NCI-H1417 (cell line): Measurements from ENCODE around the gene DSCAML1.
A peak's percentile ranks its signal among the peaks of the same experiment; 100 is the strongest.

Source experiments
- DNase-seq, 3 experiments: peaks; one replicate each; lab custom pipeline; 2025; lab: John Stamatoyannopoulos, UW

Gene DSCAML1

DNA sequence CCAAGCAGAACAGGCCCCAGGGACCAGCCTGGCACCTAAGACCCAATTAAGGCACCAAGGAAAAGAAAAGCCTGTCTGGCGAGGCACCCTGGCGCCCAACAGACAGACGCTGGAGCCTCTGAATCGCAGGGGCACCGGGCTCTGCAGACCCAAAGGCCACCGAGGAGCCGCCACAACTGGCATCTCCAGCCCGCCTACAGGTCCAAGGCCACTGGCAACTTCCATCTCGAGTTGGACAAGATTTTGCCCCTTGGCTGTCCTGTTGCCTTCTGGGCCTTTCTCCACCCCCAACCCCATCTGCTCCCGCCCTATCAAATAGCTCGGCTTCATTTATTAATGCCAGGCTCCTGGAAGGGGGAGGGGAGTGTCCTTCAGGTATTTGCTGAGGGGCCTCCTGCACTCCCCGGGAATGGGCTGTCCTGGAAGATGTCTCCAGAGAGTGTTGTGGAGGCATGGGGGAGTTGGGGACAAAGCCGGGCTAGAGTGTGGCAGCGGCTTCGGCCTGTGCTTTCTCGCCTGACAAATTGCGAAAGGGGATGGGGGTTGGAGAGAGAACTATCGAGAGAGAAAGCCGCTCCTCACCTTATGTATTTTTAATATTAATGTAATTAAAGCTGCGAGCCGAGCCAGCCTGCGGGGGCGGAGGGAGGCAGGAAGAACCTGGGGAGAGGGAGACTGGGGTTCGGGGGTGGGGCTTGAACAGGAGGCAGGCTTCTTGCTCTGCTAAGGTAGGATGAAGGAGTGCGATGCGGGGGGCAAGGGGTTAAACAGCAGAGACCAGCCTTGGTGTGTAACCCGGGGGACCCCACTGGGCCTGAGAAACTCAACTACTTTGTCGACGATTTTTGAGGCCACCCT, 2.0 kb downstream of the DSCAML1 start:
- no peak for DNase-seq

DNA sequence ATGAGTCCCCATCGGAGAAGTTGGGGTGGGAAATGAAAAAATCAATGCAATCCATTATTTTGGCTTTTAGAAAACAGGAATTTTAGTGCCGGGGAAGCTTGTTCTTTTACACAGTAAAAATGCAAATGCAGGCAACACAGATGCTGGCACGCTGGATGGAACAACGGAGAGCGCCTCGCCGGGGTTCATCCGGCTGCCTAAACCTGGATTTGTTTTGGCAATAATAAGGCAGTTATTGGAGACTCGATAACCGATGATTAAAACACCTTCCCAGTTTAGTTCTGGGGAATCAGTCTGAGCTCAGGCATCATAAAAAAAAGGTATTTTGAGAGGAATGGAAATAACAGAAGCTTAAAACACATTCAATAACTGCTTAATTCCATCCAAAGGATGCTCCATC, 2.9 kb downstream of the DSCAML1 start:
- DNase-seq, result no peak

DNA sequence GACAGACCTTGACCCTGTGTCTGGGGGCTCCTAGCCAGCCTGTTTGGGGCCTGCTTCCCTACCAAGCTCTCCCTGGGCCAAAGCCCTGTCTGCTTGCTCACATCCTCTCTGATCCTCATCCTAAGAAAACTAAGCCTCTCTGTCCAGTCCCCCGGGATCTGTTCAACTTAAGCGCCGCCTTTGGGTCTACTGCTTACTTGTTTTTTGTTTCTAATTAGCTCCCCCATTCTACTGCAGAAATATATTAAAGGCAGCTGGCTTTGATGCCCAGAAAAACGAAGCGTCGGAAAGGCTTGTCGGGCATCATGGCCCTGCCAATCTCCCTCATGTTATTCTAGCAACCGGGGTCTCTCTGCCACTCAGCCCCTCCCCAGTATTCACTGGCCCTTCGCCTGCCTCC, 3.4 kb downstream of the DSCAML1 start:
- DNase-seq, result no peak

GRCh38 chr11:117792992-117793391, 4.0 kb downstream of the DSCAML1 start:
- peak in 2 of 3 experiments; percentile 19 to 29 for DNase-seq

DNA sequence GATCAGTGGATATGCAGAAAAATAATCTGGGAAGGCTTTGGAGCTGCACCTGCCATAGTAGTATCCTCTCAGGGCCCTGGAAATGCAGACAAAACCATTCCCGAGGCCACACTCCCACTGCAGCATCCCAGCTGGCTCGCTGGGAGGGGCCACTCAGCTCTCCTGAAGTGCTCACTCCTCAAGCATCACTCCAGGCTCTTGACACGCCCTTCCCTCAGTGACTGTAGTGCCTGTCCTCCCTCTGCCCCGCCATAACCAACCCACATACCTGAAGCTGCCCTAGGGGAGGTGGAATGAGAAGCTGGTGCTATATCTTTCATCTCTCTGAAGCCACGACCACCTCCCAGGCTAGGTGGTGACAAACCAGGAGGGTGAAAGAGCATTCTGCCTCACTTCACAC, 4.8 kb downstream of the DSCAML1 start:
- DNase-seq, result peak; percentile 71 to 97 (median 87)

DNA sequence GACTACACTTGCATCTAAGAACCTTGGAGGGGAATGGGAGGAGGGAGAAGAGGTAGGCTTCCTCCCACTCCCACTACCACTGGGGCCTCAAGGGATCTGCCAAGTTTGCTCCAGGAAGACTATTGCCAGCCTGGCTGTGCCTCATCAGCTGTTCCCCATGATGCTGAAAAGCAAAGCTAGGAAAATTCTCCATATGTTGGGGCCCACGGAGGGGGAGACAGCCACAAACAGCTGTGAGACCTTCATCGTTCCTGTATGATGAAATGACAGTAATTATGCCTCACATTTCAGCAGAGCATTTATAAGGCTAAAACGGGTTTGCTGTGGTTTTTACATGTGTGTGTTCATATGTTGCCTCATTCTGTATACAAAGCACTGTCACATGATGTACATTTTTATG, 6.7 kb downstream of the DSCAML1 start:
- no peak for DNase-seq

DNA sequence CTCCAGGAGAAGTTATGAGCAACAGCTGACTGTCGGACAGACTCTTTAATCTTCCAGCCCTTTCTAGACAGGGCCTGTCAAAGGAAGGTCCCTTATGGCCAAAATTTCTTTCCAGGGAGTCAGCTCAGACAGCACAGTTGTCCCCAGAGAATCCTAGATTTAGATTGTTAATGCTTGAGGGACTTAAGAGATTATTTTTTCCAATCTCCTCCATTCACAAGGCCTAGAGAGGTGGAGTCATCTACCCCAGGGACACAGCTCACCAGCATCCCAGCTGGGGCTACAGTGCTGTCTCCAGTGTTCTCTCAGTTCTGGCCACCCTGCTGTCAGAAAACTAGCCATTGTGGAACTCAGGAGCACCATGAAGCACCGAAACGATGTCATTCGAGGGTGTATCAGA, 7.8 kb downstream of the DSCAML1 start:
- no peak for DNase-seq

DNA sequence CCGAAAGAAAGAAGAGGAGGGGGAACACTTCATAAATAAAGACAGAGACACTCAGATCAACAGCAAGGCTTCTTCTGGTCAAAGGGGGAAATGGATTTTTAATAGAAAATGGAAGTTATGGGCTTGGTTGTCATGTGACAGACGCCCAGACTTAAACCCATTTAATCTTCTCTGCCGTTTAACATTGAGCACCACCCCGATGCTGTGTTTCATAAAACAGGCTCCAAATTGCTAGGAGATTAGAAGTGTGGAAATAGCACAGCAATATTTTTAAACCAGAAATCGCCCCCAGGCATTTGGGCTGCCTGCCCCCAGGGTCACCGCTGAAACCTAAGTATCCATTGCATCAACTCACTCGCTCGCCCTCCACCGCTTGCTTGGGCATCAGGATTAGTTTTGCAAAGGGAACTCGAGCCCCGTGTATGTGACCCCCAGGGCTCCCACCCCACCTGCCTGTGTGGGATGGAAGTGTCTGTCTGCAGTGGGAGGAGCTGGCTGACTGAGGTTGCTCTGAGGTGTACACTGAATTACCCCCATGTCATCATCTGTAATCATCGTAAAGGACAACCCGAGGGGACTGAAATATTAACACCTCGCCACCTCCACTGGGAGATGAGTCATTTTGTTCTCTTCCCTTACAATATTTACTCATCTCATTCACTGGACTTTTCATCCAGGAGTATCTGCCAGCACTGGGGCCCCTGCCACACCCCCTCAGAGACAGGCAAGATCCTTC, 10.7 kb downstream of the DSCAML1 start:
- peak in 2 of 3 experiments; percentile 49 to 79 for DNase-seq

DNA sequence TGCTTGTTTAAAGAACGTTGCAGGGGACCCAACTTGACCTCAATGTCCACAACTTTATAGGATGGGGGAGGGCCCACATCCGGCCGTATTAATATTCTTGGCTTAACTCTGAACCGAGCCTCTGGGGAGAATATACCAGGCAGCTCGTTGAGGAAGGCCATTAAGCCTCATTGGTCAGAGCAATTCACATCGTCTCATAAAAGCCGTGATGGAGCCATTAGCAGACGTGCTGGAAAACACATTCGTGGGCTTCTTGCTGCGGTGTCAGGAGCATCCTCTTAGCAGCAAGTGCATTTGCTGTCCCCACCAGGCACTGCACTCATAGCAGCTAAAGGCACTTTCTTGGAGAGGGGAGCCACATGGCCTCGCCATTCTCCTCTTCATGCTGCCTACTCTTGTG, 14.9 kb downstream of the DSCAML1 start:
- DNase-seq, result peak; percentile 19 to 54 (median 26)

- no peak for DNase-seq
Observed at GRCh38 chr11:117781627-117782026, 15.4 kb downstream of the DSCAML1 start.

DNA sequence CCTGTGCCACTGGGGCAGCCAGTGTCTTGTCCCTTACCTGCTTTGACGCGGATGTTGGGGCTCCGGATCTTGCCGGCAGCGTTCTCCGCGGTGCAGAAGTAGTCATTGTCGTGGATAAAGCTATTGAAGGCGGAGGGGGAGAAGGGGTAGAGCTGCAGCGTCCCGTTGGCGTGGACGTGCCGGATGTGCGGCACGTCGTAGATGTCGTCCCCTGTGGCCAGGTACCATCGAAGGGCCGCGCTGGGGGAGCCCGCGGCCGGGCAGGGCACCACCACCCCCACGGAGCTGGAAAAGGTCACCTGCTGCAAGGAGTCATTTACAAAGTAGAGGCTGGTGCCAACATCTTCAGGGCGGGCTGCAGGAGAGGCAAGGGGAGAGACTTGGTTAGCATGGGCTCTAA, 16.6 kb downstream of the DSCAML1 start:
- DNase-seq, result no peak

DNA sequence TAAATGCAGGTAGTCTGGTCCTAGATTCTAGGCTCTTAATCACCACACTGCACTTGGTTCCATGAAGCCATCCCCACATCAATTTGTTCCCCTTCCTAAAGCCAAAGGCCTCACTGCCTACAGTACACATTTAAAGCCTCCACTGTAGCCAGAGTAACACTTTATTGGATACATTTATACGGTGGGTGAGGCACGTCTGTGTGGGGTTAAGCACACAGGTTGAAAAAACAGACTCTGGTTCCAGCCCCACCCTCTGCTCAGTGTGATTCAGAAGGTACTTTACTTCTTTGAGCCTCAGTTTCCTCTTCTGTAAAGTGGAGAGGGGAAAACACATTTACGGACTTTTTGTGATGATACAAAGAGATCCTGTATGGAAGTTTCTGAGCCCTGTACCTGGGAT, 22.5 kb downstream of the DSCAML1 start:
- no peak for DNase-seq

DNA sequence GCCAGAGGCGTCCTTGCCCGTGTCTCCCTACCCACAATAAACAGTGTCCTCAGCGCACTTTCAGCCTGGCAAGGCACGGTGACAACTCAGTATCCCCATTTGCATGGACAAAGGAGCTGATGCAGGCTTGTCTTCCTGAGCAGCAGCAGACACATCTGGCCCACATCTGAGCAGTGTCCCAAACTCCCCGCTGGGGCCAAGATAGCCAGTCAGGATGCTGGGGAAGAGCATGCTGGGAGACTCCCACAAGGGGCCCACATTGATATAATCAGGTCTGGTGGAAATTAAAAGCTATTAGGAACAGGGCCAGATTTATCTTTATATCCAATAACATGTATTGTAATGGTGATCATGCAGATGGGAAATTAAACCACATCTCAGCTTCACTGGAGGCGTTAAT, 24.7 kb downstream of the DSCAML1 start:
- no peak for DNase-seq

- no peak for DNase-seq
Observed at GRCh38 chr11:117771841-117772240, 25.2 kb downstream of the DSCAML1 start.

DNA sequence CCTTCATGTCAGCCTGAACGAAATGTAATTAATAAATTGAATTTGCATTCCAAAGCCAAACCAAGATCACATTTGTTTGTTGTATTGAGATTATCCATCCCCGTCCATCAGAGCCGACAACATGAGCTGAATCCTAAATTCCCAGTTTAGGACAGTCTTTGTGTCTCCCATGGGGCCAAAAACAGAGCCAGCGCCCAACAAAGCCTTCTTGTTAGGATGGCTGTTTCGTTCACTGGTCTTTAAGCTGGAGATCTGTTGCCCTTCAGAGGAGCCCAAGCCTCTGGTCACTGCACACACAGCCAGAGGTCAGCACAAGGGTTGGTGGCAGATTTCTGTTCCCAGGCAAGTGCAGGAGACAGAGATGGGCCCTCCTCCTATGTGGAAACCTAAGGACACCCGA, 25.8 kb downstream of the DSCAML1 start:
- DNase-seq, result no peak

DNA sequence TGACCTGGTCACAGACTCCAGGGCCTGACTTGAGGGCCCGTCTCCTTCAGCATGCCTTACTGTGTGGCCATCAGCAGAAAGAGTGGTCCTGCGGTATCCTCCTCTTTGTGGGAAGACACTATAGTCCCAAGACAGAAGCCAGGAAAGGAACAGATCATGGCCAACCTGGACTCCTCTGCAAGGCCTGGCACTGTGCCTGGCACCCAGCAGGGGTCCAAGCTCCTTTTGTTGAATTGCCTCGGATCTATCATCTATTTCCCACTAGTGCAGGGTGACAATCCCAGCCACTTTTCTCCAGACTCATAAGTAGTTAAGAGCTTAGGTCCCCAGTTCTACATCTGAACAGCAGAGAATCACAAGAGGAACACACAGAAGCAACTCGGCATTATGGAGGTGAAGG, 27.0 kb downstream of the DSCAML1 start:
- peak in 1 of 3 experiments; percentile 41 for DNase-seq

DNA sequence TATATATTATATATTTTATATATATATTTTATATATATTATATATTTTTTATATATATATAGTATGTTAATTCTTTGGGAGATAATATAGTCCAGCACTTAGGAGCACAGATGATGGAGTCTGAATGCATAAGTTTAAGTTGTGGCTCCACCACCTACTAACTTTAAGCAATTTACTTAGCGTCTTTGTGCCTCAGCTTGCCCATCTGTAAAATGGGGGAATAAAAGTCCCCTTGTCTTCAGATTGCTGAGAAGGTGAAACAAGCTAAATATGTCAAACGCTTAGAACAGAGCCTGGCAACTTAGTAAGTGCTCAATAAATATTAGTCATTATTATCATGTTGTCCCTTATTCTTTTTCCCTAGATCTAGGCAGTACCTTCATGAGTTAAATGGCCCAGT, 27.5 kb downstream of the DSCAML1 start:
- DNase-seq, result peak in 1 of 3 experiments; percentile 68

DNA sequence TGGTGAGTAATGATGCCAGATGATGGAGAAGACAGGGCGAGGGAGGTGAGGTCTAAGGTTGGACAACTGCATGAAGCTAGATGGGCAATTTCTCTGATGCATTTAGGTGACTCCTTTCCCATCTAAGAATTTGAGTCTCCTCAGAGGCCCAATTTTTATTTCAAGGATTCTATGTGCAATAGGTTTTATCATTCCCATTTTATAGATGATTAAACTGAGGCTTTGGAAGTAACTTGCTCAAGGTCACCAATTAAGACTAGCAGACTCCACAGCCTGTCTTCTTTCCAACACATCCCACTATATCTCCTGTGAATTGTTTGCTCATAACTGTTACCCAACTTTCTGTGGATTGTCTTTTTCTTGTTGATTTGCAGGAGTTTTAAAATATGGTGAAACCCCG, 28.5 kb downstream of the DSCAML1 start:
- no peak for DNase-seq

- no peak for DNase-seq
Observed at GRCh38 chr11:117767071-117767470, 29.9 kb downstream of the DSCAML1 start.

- peak in 2 of 3 experiments; percentile 66 to 77 for DNase-seq
Observed at GRCh38 chr11:117766576-117766975, 30.4 kb downstream of the DSCAML1 start.

- peak in 1 of 3 experiments; percentile 66 for DNase-seq
Observed at GRCh38 chr11:117766026-117766425, 31.0 kb downstream of the DSCAML1 start.

- no peak for DNase-seq
Observed at GRCh38 chr11:117765068-117765467, 31.9 kb downstream of the DSCAML1 start.

GRCh38 chr11:117763465-117763864, 33.6 kb downstream of the DSCAML1 start:
- DNase-seq, result peak in 2 of 3 experiments; percentile 41 to 72
